DMS 273 treated with DMSO at 0.1 percent for 48 hours (cell line): Measurements from ENCODE around the gene SYCE3.
A peak's percentile ranks its signal among the peaks of the same experiment; 100 is the strongest.

Experiments used
- DNase-seq: peaks from one replicate; lab custom pipeline; 2025; lab: John Stamatoyannopoulos, UW

SYCE3 gene

DNA sequence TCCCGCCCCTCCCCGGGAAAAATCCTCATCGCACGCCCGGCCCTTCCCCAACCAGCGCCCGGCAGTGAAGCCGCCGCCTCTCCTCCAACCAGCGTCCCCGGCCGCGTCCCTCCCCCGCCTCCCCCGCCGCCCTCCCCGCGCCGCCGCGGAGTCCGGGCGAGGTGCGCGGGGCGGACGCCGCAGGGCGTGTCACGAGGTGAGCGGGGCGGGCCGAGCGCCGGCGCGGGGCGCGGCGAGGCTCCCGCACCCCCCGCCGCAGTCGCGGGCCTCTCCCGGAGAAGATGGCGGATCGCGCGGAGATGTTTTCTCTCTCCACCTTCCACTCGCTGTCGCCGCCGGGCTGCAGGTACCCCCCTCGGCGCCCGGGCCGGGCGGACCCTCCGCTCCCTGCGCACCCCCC is 37.8 kb upstream of the SYCE3 start, which contains the start of gene MAPK8IP2:
Gene MAPK8IP2, plus strand, starts transcription at position 256 of the 400 bp plus-strand sequence. Its CDS starts 26 bp downstream, at position 282.
- no peak for DNase-seq

DNA sequence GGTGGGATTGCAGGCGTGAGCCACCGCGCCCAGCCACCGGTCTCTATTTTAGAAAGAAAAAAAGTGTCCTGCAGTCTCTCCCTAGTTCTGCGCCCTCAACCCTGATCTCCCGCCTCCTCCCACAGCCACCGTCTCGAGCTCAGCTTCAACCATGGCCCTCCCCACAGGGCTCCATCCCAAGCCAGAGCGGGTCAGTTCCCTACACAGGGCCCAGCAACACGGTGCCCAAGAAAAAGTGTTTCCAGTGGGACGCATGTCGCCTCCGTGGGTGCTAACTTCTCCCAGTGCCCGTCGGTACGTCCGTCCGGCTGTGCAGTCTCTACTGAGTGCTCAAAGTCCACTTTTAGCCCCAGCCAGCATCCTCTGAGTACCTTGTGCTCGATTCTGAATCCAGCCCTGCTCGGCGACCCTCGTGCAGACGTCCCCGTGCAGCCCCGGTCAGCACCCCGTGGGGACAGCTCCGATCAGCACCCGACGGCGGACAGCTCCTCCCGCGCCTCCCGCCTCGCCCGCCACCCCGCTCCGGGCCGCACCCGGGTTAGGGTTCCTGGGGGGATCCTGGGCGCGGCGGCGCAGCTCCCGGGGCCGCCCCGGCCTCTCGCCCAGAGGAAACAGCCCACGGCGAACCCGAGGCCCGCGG is 37.2 kb upstream of the SYCE3 start:
- DNase-seq, result no peak

GRCh38 chr22:50597097-50597496 is 34.4 kb upstream of the SYCE3 start:
- no peak for DNase-seq

GRCh38 chr22:50595189-50595588 is 32.5 kb upstream of the SYCE3 start:
- no peak for DNase-seq

DNA sequence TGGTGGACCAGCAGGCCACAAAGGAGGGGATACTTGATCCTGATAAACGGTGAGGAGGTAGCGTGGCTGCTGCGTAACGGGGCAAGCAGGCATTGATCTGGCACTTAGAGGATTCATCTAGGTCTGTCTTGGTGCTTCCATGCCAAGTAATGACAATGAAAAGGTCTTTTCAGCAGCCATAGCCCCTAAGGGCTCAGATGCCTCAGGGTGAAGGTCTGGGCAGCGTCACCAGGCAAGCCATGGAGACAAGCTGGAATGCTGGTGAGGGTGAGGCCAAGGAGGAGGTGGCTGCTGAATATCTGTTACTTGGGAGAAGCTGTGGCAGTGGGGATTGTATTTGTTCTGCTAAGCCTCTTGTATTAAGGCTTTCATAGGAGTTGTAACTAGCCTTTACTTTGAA is 24.7 kb upstream of the SYCE3 start:
- no peak for DNase-seq

GRCh38 chr22:50586416-50586815 is 23.7 kb upstream of the SYCE3 start:
- no peak for DNase-seq

- no peak for DNase-seq
These were observed 23.1 kb upstream of the SYCE3 start for GRCh38 chr22:50585781-50586180.

- DNase-seq, result no peak
These were observed 22.5 kb upstream of the SYCE3 start for GRCh38 chr22:50585238-50585637.

DNA sequence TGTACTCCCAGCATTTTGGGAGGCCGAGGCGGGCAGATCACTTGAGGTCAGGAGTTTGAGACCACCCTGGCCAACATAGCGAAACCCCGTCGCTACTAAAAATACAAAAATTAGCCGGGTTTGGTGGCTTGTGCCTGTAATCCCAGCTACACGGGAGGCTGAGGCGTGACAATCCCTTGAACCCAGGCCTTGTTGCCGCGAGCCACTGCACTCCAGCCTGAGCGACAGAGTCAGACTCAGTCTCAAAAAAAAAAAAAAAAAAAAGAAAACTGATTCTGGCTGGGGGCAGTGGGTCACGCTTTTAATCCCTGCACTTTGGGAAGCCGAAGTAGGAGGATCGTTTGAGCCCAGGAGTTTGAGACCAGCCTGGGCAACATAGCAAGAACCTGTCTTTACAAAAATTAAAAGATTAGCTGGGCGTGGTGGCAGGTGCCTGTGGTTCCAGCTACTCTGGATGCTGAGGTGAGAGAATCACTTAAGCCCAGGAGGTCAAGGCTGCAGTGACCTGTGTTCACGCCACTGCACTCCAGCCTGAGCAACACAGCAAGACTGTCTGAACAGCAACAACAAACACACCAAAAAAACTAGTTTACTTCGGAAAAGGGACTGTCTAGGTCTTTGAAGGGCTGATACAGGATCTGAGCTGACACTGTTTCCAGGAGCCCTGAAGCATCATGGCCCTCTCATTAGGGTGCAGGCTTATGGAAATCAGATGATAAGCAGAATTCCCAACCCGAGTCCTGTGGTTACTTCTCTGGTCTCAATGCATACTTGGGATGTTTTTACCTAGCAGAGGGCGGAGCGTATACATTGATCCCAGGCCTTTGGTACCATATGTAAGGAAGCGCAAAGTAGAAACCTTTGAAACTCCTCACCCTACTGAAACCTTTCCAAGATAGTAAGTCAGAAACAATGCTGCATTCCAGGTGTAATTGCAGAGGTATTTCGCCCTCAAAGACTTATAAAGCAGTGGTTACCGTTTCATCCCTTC is 21.7 kb upstream of the SYCE3 start:
- DNase-seq, result no peak

DNA sequence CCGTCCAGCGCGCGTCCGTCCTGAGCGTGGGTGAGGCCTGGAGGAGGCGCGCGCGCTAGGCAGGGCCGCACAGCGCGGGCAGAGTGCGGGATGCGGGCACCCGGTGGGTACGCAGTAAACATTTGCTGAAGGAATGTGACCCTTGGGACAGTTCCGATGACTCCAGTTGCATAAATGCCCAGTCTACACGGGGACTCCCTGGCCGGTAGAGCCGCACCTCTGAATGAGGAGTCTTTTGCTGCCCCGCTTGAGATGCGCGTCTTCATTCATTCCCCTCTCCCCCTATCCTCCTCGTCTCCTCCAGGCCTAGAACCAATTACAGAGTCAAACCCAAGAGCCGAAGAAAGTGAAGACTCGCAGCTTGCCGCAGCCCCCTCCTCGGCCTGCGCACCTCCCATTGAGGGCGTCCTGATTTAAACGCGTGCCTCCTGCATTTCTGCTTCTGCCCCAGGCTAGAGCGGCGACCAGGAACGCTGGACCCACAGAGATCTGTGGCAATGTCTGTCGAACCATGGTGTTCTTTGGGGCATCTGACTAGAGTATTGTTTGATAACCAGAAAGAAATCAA is 20.7 kb upstream of the SYCE3 start:
- no peak for DNase-seq

DNA sequence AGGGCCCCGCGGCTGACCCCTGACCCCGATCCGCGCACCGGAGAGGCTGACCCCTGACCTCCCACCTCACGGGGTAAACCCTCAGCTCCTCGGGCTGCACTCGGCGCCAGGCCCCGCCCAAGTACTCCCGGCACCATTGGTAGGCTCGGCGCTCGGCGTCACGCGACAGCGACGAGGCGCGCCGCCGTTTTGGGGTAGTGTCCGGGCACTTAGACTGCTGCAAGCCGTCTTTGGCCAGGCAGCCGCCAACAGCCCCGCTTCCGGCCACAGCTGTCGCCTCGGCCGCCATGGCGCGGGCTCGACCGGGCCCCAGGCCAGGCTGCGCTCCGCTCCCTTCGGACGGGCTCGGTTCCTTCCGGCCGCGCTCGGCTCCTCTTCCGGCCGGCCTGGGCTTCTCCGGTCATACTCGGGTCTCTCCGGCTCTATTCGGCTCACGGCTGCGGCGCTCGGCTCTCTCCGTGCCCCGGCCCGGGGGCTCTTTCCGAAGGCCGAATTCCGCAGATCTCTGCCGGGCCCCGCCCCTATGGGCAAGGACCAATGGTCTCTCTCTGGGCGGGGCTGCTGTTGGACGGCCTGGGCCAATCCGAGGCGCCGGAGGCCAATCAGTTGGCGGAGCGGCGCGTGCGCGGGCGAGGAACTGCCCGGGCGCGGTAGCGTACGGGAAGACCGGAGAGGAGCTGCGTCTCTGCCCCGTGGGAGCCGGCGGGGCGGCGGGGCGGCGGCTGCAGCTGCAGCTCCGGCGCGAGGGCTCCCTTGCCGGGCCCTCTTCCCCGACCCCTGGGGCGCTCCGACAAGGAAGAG is 20.0 kb upstream of the SYCE3 start, which contains the start of gene CHKB:
Gene CHKB, minus strand, starts transcription at position 357 of the 801 bp plus-strand sequence. Its CDS starts 68 bp downstream, at position 289.
- peak; percentile 91 for DNase-seq

- DNase-seq, result no peak
These were observed 19.3 kb upstream of the SYCE3 start for GRCh38 chr22:50581950-50582492.

DNA sequence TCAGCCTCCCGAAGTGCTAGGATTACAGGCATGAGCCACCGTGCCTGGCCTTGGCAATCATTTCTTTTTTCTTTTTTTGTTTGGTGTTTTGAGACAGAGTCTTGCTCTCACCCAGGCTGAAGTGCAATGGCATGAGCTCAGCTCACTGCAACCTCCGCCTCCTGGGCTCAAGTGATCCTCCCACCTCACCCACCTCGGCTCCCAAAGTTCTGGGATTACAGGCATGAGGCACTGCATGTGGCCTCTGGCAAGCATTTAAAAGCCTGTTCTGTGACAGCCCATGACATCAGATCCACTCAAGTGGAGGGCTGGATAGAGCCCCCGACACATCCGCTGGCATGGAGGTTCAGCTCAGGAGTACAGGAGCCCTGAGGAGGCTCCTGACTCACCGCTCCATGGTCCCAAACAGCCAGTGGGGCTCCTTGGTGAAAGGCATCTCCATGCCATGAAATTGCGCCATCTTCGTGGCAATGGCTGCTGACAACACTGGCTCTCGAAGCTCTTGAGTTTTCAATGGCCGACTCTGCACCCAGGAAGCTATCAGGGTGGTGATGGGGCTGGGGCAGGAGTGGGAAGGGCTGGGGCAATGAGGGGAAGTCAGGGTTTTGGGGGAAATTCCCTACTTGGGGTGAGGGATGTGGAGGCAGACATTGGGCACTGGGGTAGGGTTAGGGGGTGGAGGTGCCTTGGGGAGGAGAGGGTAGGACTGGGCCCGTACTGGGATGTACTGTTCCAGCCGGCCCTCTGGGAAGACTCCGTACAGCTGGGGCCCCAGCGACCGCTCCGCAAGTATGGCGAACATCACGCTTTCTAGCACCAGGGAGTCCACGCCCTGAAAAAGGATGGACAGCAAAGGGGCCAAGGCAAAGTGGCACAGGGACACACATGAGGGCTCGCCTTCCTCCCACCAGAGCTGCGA is 18.6 kb upstream of the SYCE3 start:
- no peak for DNase-seq

DNA sequence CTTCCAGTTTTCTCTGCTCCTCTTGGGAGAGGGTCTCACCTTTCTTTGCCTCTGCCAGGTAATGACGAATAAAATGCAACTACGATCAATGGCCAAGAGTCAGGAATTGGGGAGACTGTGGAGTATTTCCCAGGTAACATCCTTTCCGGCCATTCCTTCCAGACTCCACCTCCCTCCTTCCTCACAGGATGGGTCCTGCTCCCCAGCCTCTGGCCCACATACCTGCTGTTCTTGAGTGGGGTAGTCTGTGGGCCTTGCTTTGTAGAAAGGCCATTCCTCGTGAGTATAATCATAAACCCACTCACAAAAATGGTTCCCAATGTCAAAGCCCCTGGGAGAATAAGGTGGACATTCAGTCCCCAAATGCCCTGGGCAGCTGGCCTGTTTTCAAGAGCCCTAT is 17.0 kb upstream of the SYCE3 start:
- no peak for DNase-seq

GRCh38 chr22:50578776-50579310 is 16.1 kb upstream of the SYCE3 start:
- no peak for DNase-seq

GRCh38 chr22:50577987-50578775 is 15.5 kb upstream of the SYCE3 start, which contains the start of gene CPT1B:
Gene CPT1B, minus strand, starts transcription at chr22:50578427. Its CDS starts 512 bp downstream, at chr22:50577915.
- no peak for DNase-seq

GRCh38 chr22:50577697-50577986 is 14.9 kb upstream of the SYCE3 start:
- DNase-seq, result no peak

- DNase-seq, result no peak
These were observed 14.3 kb upstream of the SYCE3 start for GRCh38 chr22:50576806-50577696.
